Smooth muscle cell (in vitro differentiated cells): Measurements from ENCODE around the gene CMIP. TPM values are rescaled to one million over a fixed set of nuclear protein-coding genes. Genes with fewer than 3 reads are reported as not detected.
A peak's percentile ranks its signal among the peaks of the same experiment; 100 is the strongest.

Experiments used
- DNase-seq: peaks from one replicate; lab custom pipeline; 2025; ENCODE audit not compliant: unreplicated experiment; lab: John Stamatoyannopoulos, UW
- H2AFZ ChIP-seq: fragments of 200-600 bp; sonication (generic); 2 replicates; pipeline ENCODE4 v1.6.0; 2016; ENCODE audit warnings: antibody characterized with exemption, low read depth, mild to moderate bottlenecking
- H3F3A ChIP-seq: fragments of 200-600 bp; sonication (generic); 2 replicates; pipeline ENCODE4 v1.6.0; 2017; ENCODE audit warnings: antibody characterized with exemption, low read depth
- H3K27ac ChIP-seq: fragments of 200-600 bp; sonication (generic); 2 replicates; pipeline ENCODE4 v1.5.1; 2016; ENCODE audit warnings: low read depth, mild to moderate bottlenecking
- H3K27me3 ChIP-seq: fragments of 200-600 bp; sonication (generic); 2 replicates; pipeline ENCODE4 v1.6.1; 2016; ENCODE audit warnings: low read depth, mild to moderate bottlenecking
- H3K36me3 ChIP-seq: fragments of 200-600 bp; sonication (generic); 2 replicates; pipeline ENCODE4 v1.5.1; 2016; ENCODE audit warnings: low read depth
- H3K4me1 ChIP-seq: fragments of 200-600 bp; sonication (generic); 2 replicates; pipeline ENCODE4 v1.5.1; 2016; ENCODE audit warnings: low read depth
- H3K4me2 ChIP-seq: fragments of 200-600 bp; sonication (generic); 2 replicates; pipeline ENCODE4 v1.6.0; 2016; ENCODE audit warnings: mild to moderate bottlenecking
- H3K4me3 ChIP-seq: fragments of 200-600 bp; sonication (generic); 2 replicates; pipeline ENCODE4 v1.5.1; 2016; ENCODE audit warnings: mild to moderate bottlenecking
- H3K79me2 ChIP-seq: fragments of 200-600 bp; sonication (generic); 2 replicates; pipeline ENCODE4 v1.6.0; 2016; ENCODE audit warnings: low read depth, mild to moderate bottlenecking
- H3K9ac ChIP-seq: fragments of 200-600 bp; sonication (generic); 2 replicates; pipeline ENCODE4 v1.6.0; 2016; ENCODE audit warnings: low read depth
- H3K9me3 ChIP-seq: fragments of 200-600 bp; sonication (generic); replicated peaks from 2 replicates; pipeline ENCODE4 v1.5.1; 2016; ENCODE audit warnings: low read depth
- H4K20me1 ChIP-seq: fragments of 200-600 bp; sonication (generic); 2 replicates; pipeline ENCODE4 v1.6.0; 2016; ENCODE audit warnings: low read depth
- CTCF ChIP-seq: fragments of 200-600 bp; sonication (generic); IDR thresholded peaks from 2 replicates; pipeline ENCODE4 v1.5.1; 2017; ENCODE audit warnings: borderline replicate concordance, mild to moderate bottlenecking, antibody characterized with exemption; ENCODE audit not compliant: insufficient read depth, poor library complexity, severe bottlenecking
- WGBS: methylation state at CpG from one replicate; pipeline ENCODE4 v1.1.7; 2016; ENCODE audit warnings: low lambda C conversion rate; 5-methylcytosine and 5-hydroxymethylcytosine counted together
- polyA plus RNA-seq: library from polyadenylated mRNA; unstranded; fragments of >200 nt; fragmentation: Nextera tagmentation; extraction: Ambion mirVana; gene quantifications from 2 replicates; pipeline ENCODE4 v1.2.1, GENCODE V29; 2016
- total RNA-seq: library from RNA; depleted of rRNA; stranded (reverse); fragments of >200 nt; gene quantifications from 2 replicates; pipeline ENCODE4 v1.2.3, GENCODE V29; 2014

CMIP gene
- total and polyA plus RNA-seq, 2 experiments from 2014 or later, result 2.5 to 44.5 TPM

DNA sequence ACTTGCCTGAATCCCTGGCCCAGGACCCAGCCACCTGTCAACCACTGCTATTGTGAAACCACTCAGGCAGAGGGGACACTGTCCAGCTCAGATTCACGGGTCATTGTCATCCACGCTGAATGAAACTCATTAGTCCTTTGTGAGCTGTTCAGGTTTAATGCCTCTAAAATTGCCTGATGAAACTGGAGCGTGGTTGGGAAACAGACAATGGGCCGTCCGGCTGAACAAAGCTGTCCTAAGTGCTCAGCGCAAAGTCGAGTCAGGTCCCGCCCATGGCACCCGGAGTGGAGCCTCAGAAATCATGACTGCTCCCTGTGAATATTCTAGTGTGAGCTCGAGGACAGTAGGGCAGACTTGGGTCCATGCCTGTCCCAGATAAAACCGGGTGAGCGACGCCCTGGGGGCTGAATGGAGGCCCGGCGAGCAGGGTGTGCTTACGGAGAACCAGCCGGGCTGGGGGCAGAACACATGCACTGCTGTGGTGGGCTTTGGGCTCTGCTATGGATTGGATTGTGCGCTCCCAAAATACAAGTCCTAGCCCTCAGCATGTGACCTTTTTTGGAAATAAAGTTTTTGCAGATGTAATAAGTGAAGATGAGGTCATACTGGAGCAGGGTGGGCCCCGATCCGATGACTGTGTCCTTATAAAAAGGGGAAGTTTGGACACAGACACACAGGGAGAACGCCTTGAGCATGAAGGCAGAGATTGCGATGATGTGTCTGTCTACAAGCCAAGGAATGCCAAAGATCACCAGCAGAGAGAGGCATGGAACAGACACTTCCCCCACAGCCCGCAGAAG, 12.9 kb upstream of the CMIP start:
- Histone ChIP-seq H4K20me1 (no peaks in the 10 kb centered on the region), H3K9me3 (no peaks in the 10 kb centered on the region), H3K9ac (peak overlapping the region; percentile 78), H3K79me2 (no peaks in the 10 kb centered on the region), H3F3A (peaks cover 5% of the 10 kb centered on the region), H3K27ac (peak overlapping the region; percentile 86), H3K27me3 (no peaks in the 10 kb centered on the region), H3K4me2 (peak overlapping the region; percentile 23), H3K4me3 (no peak overlapping the region), H3K4me1 (no peaks in the 10 kb centered on the region), H3K36me3 (no peaks in the 10 kb centered on the region), H2AFZ (peak overlapping the region; percentile 12)
- 65% methylated on average over 23 of the region's 23 CpGs for WGBS
- TF ChIP-seq CTCF, result no peak
- no peak for DNase-seq

DNA sequence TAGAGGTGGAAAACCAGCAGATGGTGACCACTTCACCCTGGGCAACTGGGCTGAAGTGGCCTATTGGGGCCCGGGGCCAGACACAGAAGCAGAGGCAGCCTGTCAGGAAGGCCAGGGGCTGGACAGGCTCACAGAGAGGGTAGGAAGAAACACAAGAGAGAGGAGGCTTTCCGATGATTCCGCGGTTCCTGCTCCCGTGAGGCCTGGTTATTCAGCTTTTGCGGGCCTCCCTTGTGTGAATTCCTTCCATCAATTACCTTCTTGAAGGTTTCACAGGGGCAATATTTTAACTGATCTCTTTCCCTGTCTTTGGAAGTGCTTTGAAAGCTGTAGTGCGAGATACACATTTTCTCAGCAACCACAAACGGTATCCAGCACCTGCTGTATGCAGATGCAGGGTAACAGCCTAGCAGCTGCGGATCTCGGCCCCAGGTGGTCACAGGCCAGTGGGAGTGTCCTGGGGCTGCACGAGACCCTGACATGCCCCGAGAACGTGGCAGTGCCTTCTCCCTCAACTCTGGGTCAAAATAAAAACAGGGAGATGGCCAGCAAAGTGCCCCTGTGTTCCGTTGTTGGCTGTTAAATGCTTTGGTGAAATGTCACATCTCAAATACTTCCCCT, 11.6 kb upstream of the CMIP start:
- Histone ChIP-seq H3K27me3 (no peaks in the 10 kb centered on the region), H3K79me2 (no peaks in the 10 kb centered on the region), H4K20me1 (no peaks in the 10 kb centered on the region), H3K36me3 (no peaks in the 10 kb centered on the region), H3K27ac (peak overlapping the region; percentile 86), H3K4me1 (no peaks in the 10 kb centered on the region), H3F3A (peaks cover 5% of the 10 kb centered on the region), H3K9ac (no peak overlapping the region), H3K4me2 (no peak overlapping the region), H2AFZ (no peak overlapping the region), H3K4me3 (no peak overlapping the region), H3K9me3 (no peaks in the 10 kb centered on the region)
- DNase-seq, result no peak
- WGBS, result 70% methylated on average over 14 of the region's 14 CpGs
- TF ChIP-seq CTCF, result no peak

DNA sequence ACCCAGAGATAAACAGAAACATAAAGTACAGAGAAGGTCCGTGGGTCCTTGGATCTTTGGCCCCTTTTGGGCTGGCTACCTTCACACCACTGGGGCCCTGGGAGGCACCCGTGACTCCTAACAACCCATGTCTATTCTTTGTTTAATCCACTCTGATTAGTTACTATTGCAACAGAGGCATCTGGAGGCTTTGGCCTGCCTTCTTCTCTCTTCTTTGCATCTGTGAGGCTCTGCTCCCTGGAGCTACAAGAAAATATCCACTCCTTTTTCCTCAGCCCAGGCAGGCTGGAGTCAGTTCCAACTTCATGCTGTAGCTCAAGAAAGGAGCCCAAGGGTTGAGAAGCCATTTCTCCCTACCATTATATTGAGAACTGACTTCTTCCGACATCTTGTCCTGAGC, 9.5 kb upstream of the CMIP start:
- Histone ChIP-seq H2AFZ (no peak overlapping the region), H3K4me2 (no peak overlapping the region), H3K9me3 (no peaks in the 10 kb centered on the region), H3F3A (peaks cover 5% of the 10 kb centered on the region), H3K4me1 (no peaks in the 10 kb centered on the region), H3K4me3 (no peak overlapping the region), H3K9ac (no peak overlapping the region), H3K27ac (peak overlapping the region; percentile 13), H3K27me3 (no peaks in the 10 kb centered on the region), H4K20me1 (no peaks in the 10 kb centered on the region), H3K79me2 (no peaks in the 10 kb centered on the region), H3K36me3 (no peaks in the 10 kb centered on the region)
- no peak for DNase-seq
- TF ChIP-seq CTCF, result no peak
- WGBS, result 37% methylated on average over 3 of the region's 3 CpGs

GRCh38 chr16:81435567-81435966, 9.0 kb upstream of the CMIP start:
- Histone ChIP-seq H3K27ac (peak overlapping the region; percentile 13), H3K27me3 (no peaks in the 10 kb centered on the region), H3K4me1 (no peaks in the 10 kb centered on the region), H3K79me2 (no peaks in the 10 kb centered on the region), H4K20me1 (no peaks in the 10 kb centered on the region), H3F3A (peaks cover 5% of the 10 kb centered on the region), H2AFZ (no peak overlapping the region), H3K9me3 (no peaks in the 10 kb centered on the region), H3K4me2 (no peak overlapping the region), H3K9ac (no peak overlapping the region), H3K4me3 (no peak overlapping the region), H3K36me3 (no peaks in the 10 kb centered on the region)
- WGBS, result 94% methylated on average over 2 of the region's 2 CpGs
- no peak for TF ChIP-seq CTCF
- DNase-seq, result no peak
